HG03175 (cell line): ENCODE measurements around the gene ARL14EPL.
"Not testable (repeated sequence)": the region's sequence is repeated elsewhere in the genome, so short reads cannot be mapped to it uniquely, and the experiment has no call there.

Experiments used
- ATAC-seq: cut with Tn5 transposase; IDR thresholded peaks from one replicate; pipeline ENCODE4 v1.9.1; 2021; ENCODE audit warnings: mild to moderate bottlenecking, moderate library complexity; ENCODE audit not compliant: unreplicated experiment

The ARL14EPL gene

DNA sequence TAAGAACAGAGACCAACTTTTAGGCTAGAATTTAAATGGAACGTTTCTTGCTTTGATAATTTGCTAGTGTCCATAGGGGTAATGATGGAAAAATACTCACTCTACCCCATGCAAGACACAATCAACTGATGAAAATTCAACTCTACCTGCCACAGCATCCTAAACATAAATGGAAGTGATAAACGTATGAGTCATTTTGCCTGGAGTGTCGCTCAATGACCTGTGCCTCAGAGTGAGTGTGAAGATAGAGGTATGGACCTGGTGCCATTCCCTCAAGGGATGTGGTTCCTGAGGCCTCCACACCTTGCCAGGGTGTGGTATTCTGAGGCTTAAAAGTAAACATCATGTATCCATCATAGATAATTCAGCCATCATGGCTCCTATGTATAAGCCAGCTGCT is 14.0 kb downstream of the ARL14EPL start:
- ATAC-seq: no peak

- no peak for ATAC-seq
Observed at GRCh38 chr5:116046823-116047222, 14.6 kb downstream of the ARL14EPL start.

- ATAC-seq: no peak
Observed at GRCh38 chr5:116058346-116058936, 26.2 kb downstream of the ARL14EPL start.

DNA sequence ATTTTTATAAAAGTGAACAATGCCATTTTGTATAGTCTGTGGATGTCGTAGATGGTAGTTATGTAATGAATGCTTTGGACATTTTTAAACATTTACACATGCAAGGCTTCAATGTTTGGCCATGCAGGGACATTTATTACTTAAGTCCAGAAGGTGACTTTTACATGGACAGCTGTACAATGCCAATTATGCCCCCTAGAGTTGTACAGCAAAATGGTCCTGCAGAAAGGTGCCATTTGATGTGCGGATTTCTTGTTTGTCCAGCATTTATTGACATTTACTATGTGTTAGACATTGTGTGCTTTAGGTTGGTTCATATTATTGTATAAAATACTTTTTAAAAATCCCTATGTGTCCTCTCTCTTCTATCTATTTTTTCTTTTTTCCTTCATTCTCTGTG is 30.1 kb downstream of the ARL14EPL start:
- ATAC-seq: no peak

DNA sequence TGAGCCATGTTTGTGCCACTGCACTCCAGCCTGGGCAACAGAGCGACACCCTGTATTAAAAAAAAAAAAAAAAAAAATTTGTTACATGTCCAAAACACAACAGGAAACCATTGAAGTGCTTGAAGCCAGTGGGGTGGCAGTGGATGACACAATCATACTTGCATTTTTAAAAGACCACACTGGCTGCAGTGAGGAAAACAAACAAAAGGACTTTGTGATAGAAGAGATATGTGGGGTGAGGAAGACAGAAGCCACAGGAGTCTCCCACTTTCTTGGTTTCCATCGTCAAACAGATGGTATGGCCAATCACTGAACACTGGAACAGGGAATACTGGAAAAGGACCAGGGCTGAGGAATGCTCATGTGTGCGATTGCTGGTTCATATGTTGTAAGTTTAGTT is 31.7 kb downstream of the ARL14EPL start:
- ATAC-seq: no peak

DNA sequence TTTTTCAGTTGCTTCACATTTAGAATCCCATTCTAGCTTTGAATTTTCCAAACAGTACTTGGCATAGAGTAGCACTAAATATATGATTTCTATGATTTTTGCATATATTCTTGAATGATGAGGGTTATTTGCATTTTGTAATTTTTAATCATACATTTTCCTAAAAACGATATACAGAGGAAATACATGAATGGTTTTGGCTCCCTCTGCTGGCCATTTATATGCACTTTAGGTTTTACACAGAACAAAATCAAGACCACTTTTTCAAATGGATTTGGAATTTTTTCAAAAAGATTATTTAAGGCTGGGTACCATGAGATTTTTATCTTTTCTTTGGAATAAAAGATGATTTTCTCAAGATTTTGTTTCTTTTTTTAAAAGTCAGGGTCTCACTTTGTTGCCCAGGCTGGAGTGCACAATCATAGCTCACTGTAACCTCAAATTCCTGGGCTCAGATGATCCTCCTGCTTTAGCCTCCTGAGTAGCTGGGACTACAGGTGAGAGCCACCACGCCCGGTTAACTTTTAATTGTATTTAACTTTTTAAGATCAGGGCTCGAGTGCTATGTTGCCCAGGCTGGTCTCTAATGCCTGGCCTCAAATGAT is 35.9 kb downstream of the ARL14EPL start:
- peak; percentile 52 for ATAC-seq

DNA sequence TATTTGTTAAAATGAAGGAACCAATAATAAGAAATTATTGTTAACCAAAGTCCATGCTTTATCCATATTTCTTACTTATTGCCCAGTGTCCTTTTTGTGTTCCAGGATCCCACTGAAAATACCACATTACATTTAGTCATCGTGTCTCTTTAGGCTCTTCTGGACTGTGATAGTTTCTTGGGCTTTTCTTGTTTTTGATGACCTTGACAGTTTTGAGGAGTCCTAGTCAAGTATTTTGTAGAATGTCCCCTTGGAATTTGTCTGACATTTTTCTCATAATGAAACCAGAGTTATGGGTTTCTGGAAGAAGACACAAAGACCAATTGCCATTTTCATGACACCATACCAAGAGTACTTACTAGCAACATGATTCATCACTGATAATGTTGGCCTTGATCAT is 38.9 kb downstream of the ARL14EPL start:
- ATAC-seq: no peak

DNA sequence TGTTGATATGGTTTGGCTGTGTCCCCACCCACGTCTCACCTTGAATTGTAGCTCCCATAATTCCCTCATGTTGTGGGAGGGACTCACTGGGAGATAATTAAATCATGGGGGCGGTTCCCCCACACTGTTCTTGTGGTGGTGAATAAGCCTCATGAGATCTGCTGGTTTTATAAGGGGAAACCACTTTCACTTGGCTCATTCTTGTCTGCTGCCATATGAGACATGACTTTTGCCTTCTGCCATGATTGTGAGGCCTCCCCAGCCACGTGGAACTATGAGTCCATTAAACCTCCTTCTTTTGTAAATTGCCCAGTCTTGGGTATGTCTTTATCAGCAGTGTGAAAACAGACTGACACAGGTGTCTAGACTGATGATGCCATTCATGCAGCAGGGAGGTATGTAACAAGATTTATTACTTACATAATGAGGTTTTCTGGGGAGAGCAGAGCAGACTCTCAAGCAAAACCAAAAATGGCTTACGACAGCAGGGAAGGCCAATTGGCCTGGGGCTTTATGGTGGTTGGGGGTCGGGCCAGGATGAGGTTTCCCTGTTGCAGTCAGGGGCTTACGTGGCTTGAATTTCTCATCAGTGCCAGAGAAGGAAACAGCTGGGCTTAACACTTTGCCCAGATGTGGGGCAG is 43.0 kb downstream of the ARL14EPL start:
- no peak for ATAC-seq

DNA sequence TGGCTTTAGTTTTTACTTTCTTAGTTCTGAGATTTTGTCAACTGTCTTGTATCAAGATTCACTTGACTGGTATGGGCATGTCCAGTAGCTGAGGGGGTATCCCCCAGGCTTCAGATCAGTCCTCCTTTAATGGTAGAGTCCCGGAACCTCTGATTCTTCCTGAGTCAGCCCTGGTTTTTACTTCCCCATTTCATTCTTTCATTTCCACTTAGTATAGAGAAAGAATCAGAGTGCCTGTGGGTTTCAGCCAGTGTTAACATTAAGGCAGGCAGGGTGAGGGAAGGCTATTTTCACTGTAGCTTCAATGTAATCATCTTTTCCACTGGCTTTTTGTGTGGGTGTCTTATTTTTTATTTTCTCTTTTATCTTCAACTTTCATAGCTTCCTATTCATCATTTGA is 44.2 kb downstream of the ARL14EPL start:
- ATAC-seq: peak; percentile 98

DNA sequence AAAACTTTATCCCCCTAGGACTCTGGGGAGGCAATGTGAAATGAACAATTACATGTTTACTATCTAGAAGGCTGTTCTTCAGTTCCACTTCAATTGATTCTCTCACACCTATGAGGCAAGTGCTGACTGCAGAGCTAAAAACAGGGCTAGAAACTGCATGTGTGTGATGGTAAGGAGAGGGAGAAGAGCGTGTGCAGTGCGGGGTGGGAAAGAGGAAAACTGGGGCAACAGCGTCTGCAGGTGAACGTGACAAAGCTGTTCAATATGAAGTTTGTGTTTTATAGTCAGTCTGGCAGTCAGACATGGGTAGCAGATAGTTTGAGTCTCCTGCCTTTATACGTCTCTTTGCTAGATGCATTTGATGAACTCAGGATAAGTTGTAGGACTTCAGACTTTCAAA is 45.9 kb downstream of the ARL14EPL start:
- no peak for ATAC-seq

DNA sequence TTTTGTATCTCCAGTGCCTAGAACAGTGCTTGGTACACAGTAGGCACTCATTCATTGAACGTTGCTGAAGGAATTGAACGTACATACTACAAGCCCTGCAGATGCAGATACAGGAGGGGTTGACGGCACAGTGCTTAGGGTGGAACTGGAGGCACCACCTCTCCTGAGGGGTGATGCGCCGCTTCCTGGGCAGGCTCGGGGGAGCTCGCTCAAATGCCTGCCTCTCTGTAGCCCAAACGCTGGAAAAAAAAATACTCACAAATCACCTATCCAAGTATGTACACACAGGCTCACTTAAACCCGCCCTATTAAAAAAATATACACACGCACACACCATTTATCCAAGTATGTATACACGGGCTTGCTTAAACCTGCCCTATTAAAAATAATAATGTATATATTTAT is 52.0 kb downstream of the ARL14EPL start:
- peak; percentile 41 for ATAC-seq

GRCh38 chr5:116084871-116085715 is 52.8 kb downstream of the ARL14EPL start, which contains the start of gene COMMD10:
COMMD10 (plus strand) TSS chr5:116085025.
- peak; percentile 91 for ATAC-seq

- ATAC-seq: not testable (repeated sequence)
Observed at GRCh38 chr5:116086309-116086708, 54.0 kb downstream of the ARL14EPL start.

- no peak for ATAC-seq
Observed at GRCh38 chr5:116088062-116088461, 55.8 kb downstream of the ARL14EPL start.

GRCh38 chr5:116090302-116090701 is 58.0 kb downstream of the ARL14EPL start:
- ATAC-seq: no peak

DNA sequence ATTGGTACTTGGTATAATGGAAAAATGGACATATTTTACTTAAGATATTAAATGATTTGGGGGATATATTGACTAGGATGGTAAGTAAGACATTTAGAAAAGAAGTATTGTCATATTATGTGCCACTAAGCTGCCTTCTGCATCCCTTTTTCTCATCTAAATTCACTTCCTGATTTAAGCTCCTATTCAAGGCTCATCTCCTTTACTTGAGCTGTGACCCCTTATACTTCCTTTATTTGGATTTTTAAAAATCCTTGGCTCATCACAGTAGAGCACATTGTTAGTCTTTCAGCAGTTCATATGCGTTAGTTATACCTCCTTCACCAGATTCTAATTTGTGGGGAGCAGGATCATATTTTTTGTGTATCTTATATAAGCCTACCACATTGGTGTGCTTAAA is 59.1 kb downstream of the ARL14EPL start:
- ATAC-seq: no peak

GRCh38 chr5:116097301-116097700 is 65.0 kb downstream of the ARL14EPL start:
- no peak for ATAC-seq

- ATAC-seq: no peak
Observed at GRCh38 chr5:116098998-116099397, 66.7 kb downstream of the ARL14EPL start.

- not testable (repeated sequence) for ATAC-seq
Observed at GRCh38 chr5:116104941-116105340, 72.7 kb downstream of the ARL14EPL start.
